HG03135 (cell line): ENCODE results near the gene SPATC1L.
"Not testable (repeated sequence)": the region's sequence is repeated elsewhere in the genome, so short reads cannot be mapped to it uniquely, and the experiment has no call there.

Source experiments
- ATAC-seq: cut with Tn5 transposase; IDR thresholded peaks from one replicate; pipeline ENCODE4 v1.9.1; 2021; ENCODE audit warnings: mild to moderate bottlenecking, moderate library complexity; ENCODE audit not compliant: unreplicated experiment

SPATC1L gene

GRCh38 chr21:46183910-46184624 is at the start of gene SPATC1L:
Gene SPATC1L (minus strand): TSS chr21:46184459. CDS start chr21:46182816, 1,643 bp downstream.
- no peak for ATAC-seq

GRCh38 chr21:46229923-46230260 is 45.6 kb upstream of the SPATC1L start:
- no peak for ATAC-seq

- peak; percentile 19 for ATAC-seq
Observed at GRCh38 chr21:46229133-46229922, 45.1 kb upstream of the SPATC1L start.

- peak; percentile 86 for ATAC-seq
Observed at GRCh38 chr21:46228345-46229051, 44.2 kb upstream of the SPATC1L start, which contains the start of gene LSS. Gene LSS (minus strand): TSS chr21:46228774. CDS start chr21:46228745, 29 bp downstream.

GRCh38 chr21:46227811-46228344 is 43.6 kb upstream of the SPATC1L start:
- ATAC-seq: no peak

GRCh38 chr21:46226920-46227599 is 42.8 kb upstream of the SPATC1L start:
- ATAC-seq: no peak

- ATAC-seq: no peak
Observed at GRCh38 chr21:46226146-46226545, 41.9 kb upstream of the SPATC1L start.

- ATAC-seq: not testable (repeated sequence)
Observed at GRCh38 chr21:46223661-46224060, 39.4 kb upstream of the SPATC1L start.

- no peak for ATAC-seq
Observed at GRCh38 chr21:46223217-46223616, 39.0 kb upstream of the SPATC1L start.

GRCh38 chr21:46222436-46223116 is 38.3 kb upstream of the SPATC1L start:
- no peak for ATAC-seq

- no peak for ATAC-seq
Observed at GRCh38 chr21:46221664-46222435, 37.6 kb upstream of the SPATC1L start.

- ATAC-seq: no peak
Observed at GRCh38 chr21:46220847-46221246, 36.6 kb upstream of the SPATC1L start.

- ATAC-seq: no peak
Observed at GRCh38 chr21:46220275-46220810, 36.1 kb upstream of the SPATC1L start.

- no peak for ATAC-seq
Observed at GRCh38 chr21:46219591-46220239, 35.5 kb upstream of the SPATC1L start.

GRCh38 chr21:46218906-46219590 is 34.8 kb upstream of the SPATC1L start:
- ATAC-seq: no peak

GRCh38 chr21:46217511-46218196 is 33.4 kb upstream of the SPATC1L start:
- no peak for ATAC-seq

GRCh38 chr21:46216132-46216747 is 32.0 kb upstream of the SPATC1L start:
- no peak for ATAC-seq
